HEK293 (cell line): Measurements from ENCODE around the gene RIMS3.

Experiments used
- CTCF ChIA-PET: fragments of 350-600 bp; formaldehyde crosslinking; extraction: SDS; loops from one replicate; lab custom pipeline; 2021; ENCODE audit warnings: antibody characterized with exemption; lab: Yijun Ruan, JAX
- POLR2A ChIA-PET: fragments of 300-600 bp; formaldehyde crosslinking; extraction: SDS; loops from one replicate; lab custom pipeline; 2020; ENCODE audit warnings: antibody characterized with exemption, inconsistent platforms; lab: Yijun Ruan, JAX
- H3K27ac ChIP-seq: fragments of 200-500 bp; sonication (Bioruptor generic); 2 replicates; pipeline ENCODE4 v1.5.1; 2014; ENCODE audit warnings: low read depth, low read length, control low read depth, inconsistent platforms; ENCODE audit errors: extremely low read depth
- H3K36me3 ChIP-seq, 2 experiments: fragments of 200-500 bp in 1 of 2; sonication (Bioruptor generic) in 1 of 2; 1 replicate in 1 of 2; 2 replicates in 1 of 2; pipeline ENCODE4 v1.5.1; 2014 to 2017; ENCODE audit warnings: inconsistent platforms in 2 of 2, low read length in 2 of 2; ENCODE audit not compliant: control insufficient read depth in 2 of 2, insufficient read depth in 1 of 2
- H3K4me1 ChIP-seq: fragments of 200-500 bp; sonication (Bioruptor generic); 2 replicates; pipeline ENCODE4 v1.5.1; 2014; ENCODE audit warnings: mild to moderate bottlenecking, low read length, inconsistent platforms; ENCODE audit not compliant: control insufficient read depth, insufficient read depth
- H3K4me3 ChIP-seq: 2 replicates; pipeline ENCODE4 v1.5.1; 2011; ENCODE audit warnings: low read depth, mild to moderate bottlenecking, control low read depth, low read length, moderate library complexity
- H3K9me3 ChIP-seq: fragments of 200-500 bp; sonication (Bioruptor generic); 2 replicates; pipeline ENCODE4 v1.5.1; 2014; ENCODE audit warnings: low read depth, low read length, inconsistent platforms; ENCODE audit not compliant: control insufficient read depth, insufficient read depth
- ATF2 ChIP-seq: fragments of 450-650 bp; formaldehyde crosslinking; IDR thresholded peaks from 2 replicates; pipeline ENCODE4 v1.5.1; 2016; ENCODE audit warnings: missing biosample characterization, missing genetic modification characterization, low read depth
- EGR2 ChIP-seq: fragments of 450-650 bp; formaldehyde crosslinking; IDR thresholded peaks from 2 replicates; pipeline ENCODE4 v1.5.1; 2016; ENCODE audit warnings: low read depth, missing biosample characterization, missing genetic modification characterization
- KLF7 ChIP-seq: fragments of 450-650 bp; formaldehyde crosslinking; IDR thresholded peaks from 2 replicates; pipeline ENCODE4 v1.5.1; 2016; ENCODE audit warnings: missing biosample characterization, missing genetic modification characterization, borderline replicate concordance
- ZBTB1 ChIP-seq: fragments of 450-650 bp; formaldehyde crosslinking; IDR thresholded peaks from 2 replicates; pipeline ENCODE4 v1.5.1; 2016; ENCODE audit warnings: missing biosample characterization, missing genetic modification characterization
- ZBTB10 ChIP-seq: fragments of 450-650 bp; formaldehyde crosslinking; IDR thresholded peaks from 2 replicates; pipeline ENCODE4 v1.5.1; 2016; ENCODE audit warnings: missing biosample characterization, missing genetic modification characterization
- ZBTB20 ChIP-seq: fragments of 450-650 bp; formaldehyde crosslinking; IDR thresholded peaks from 2 replicates; pipeline ENCODE4 v1.5.1; 2016; ENCODE audit warnings: missing biosample characterization, missing genetic modification characterization
- ZFHX2 ChIP-seq: fragments of 450-650 bp; formaldehyde crosslinking; conservative IDR thresholded peaks from 2 replicates; pipeline ENCODE4 v1.5.1; 2016; ENCODE audit warnings: missing biosample characterization, missing genetic modification characterization
- ZNF157 ChIP-seq: fragments of 450-650 bp; formaldehyde crosslinking; IDR thresholded peaks from 2 replicates; pipeline ENCODE4 v1.5.1; 2016; ENCODE audit warnings: missing biosample characterization, missing genetic modification characterization
- ZNF18 ChIP-seq: fragments of 450-650 bp; formaldehyde crosslinking; IDR thresholded peaks from 2 replicates; pipeline ENCODE4 v1.5.1; 2016; ENCODE audit warnings: missing biosample characterization, missing genetic modification characterization
- ZNF561 ChIP-seq: fragments of 450-650 bp; IDR thresholded peaks from 2 replicates; pipeline ENCODE4 v1.5.1; 2018; ENCODE audit warnings: missing biosample characterization, missing genetic modification characterization, borderline replicate concordance
- ZNF747 ChIP-seq: fragments of 450-650 bp; formaldehyde crosslinking; IDR thresholded peaks from 2 replicates; pipeline ENCODE4 v1.5.1; 2016; ENCODE audit warnings: missing biosample characterization, missing genetic modification characterization

Gene RIMS3

GRCh38 chr1:40668769-40669525 lies 3.5 kb upstream of the RIMS3 start (continued):
- TF ChIP-seq EGR2 (tag by site-specific recombination), result peak; percentile 10; the same call in 1 of the 2 replicates
- TF ChIP-seq ZNF561, result peak; percentile 72; the same call in 1 of the 2 replicates

GRCh38 chr1:40664791-40665190 lies 691 bp downstream of the RIMS3 start:
- H3K4me1 ChIP-seq, result no peaks in the 10 kb centered on the region
- POLR2A ChIA-PET, result interaction anchor here (0.6 to 1.9 kb wide), 3 partner anchors 27 to 267 kb away, joined by 3 to 5 read pairs (median 5); partner anchors contain the start of gene NFYC
- TF ChIP-seq KLF7 (tag by site-specific recombination) (no peak), ATF2 (tag by site-specific recombination) (no peak), ZBTB1 (no peak), ZBTB20 (tag by site-specific recombination) (peak; percentile 89; the same call in 1 of the 2 replicates), ZNF157 (tag by site-specific recombination) (no peak), ZNF747 (tag by site-specific recombination) (no peak), ZBTB10 (tag by site-specific recombination) (no peak)
- TF ChIP-seq, all 188 proteins: peak for 1
- Histone ChIP-seq H3K36me3 (no peaks in the 10 kb centered on the region), H3K9me3 (no peaks in the 10 kb centered on the region), H3K27ac (no peak overlapping the region), H3K4me3 (no peak overlapping the region)
- CTCF ChIA-PET, result interaction anchor here (0.6 to 0.9 kb wide), 2 partner anchors 52 to 186 kb away, joined by 3 read pairs; no protein-coding TSS in a partner anchor

- no peak overlapping the region for H3K27ac ChIP-seq
- no peaks in the 10 kb centered on the region for H3K9me3 ChIP-seq
- no peak overlapping the region for H3K4me3 ChIP-seq
- H3K36me3 ChIP-seq, result no peaks in the 10 kb centered on the region
- TF ChIP-seq ZNF18 (tag by site-specific recombination) (no peak), ZFHX2 (tag by site-specific recombination) (peak; percentile 51), EGR2 (tag by site-specific recombination) (peak; percentile 30; the same call in 1 of the 2 replicates)
- CTCF ChIA-PET, result no interaction called here
- H3K4me1 ChIP-seq, result no peaks in the 10 kb centered on the region
- POLR2A ChIA-PET, result interaction anchor here (1.6 to 1.9 kb wide), 2 partner anchors 28 to 40 kb away, joined by 5 to 6 read pairs; partner anchors contain the start of gene NFYC
These were observed 1.3 kb downstream of the RIMS3 start for GRCh38 chr1:40664167-40664537.
